ENCODE data around the gene TMEM119.
"Not testable (repeated sequence)": the region's sequence is repeated elsewhere in the genome, so short reads cannot be mapped to it uniquely, and the experiment has no call there.

TMEM119 gene

DNA sequence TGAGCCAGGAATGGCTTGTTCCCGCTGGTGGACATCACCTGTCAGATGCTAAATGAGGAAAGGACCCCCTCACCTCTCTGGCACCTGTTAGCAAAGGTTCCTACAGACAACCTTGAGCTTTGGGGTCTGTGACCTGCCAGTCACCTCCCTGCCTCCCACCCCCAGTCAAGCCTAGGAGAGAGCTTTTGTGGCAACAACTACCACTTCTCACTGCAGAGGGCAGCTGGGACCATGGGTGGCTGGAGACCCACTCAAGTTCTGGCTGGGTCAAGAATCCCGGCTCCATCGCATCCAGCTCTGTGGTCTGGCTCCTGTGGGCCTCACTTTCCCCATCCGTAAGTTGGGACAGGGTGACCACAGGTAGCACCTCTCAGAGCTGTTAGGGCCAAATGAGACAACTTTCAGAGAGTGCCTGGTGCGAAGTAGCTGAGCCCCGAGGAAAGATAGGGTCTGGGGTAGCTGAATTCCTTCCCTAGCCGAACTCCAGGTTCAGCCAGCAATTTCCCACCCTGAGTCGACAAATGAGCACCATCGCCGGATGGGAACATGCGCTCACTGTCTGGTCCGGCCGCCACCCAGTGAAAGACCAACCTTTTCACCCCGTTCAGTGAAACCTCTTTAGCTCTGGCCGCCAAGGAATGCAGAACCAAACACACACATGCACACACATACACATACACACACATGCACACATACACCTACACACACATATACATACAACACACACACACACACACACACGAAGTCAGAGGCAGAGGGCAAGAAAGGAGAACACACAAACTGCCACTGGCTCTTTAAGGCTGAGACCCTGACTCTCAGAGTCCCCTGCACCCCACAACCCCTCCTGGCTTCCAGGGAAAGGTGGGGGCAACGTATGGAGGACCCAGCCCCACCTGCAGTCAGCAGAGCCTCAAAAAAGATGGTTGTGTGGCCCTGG, 1.9 kb downstream of the TMEM119 start:
- TF ChIP-seq CTCF (IDR thresholded peaks at IDR 0.05) (no peak), ZFX (IDR thresholded peaks at IDR 0.05; ENCODE audit: borderline replicate concordance) (no peak)

DNA sequence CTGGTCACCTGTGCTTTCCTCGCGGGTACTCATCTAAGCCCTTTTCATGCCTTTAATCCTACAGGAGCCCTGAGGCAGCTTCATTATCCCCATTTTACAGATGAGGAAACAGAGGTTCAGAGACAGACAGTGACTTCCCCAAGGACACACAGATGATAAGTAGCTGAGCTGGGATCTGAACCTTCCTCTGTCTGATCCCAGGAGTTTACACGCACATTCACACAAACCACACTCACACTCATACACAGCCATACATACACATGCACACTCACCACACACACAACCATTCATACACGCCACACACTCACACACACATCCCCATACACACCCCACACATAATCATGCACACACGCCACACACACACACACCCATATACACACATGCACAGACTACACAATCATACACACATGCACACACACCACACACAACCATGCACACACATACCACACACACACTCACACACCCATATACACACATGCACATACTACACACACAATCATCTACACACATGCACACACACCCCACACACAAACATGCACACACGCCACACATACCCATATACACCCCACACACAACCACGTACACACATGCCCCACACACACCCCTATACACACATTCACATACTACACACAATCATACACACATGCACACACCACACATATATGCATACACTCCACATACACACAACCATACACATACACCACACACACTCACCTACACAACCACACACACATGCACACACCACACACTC, 2.7 kb downstream of the TMEM119 start:
- no peak for TF ChIP-seq CTCF (IDR thresholded peaks at IDR 0.05)
- TF ChIP-seq ZFX (IDR thresholded peaks at IDR 0.05; ENCODE audit: borderline replicate concordance) = no peak
- H3K27ac ChIP-seq = no peak overlapping the region

More for the DNA sequence above, 1.9 kb downstream of the TMEM119 start:
- H3K27ac ChIP-seq = no peak overlapping the region

- H3K27ac ChIP-seq = no peak overlapping the region
- TF ChIP-seq ZFX (IDR thresholded peaks at IDR 0.05; ENCODE audit: borderline replicate concordance) (no peak), CTCF (IDR thresholded peaks at IDR 0.05) (no peak)
Measured at GRCh38 chr12:108594323-108594903, 3.5 kb downstream of the TMEM119 start.

DNA sequence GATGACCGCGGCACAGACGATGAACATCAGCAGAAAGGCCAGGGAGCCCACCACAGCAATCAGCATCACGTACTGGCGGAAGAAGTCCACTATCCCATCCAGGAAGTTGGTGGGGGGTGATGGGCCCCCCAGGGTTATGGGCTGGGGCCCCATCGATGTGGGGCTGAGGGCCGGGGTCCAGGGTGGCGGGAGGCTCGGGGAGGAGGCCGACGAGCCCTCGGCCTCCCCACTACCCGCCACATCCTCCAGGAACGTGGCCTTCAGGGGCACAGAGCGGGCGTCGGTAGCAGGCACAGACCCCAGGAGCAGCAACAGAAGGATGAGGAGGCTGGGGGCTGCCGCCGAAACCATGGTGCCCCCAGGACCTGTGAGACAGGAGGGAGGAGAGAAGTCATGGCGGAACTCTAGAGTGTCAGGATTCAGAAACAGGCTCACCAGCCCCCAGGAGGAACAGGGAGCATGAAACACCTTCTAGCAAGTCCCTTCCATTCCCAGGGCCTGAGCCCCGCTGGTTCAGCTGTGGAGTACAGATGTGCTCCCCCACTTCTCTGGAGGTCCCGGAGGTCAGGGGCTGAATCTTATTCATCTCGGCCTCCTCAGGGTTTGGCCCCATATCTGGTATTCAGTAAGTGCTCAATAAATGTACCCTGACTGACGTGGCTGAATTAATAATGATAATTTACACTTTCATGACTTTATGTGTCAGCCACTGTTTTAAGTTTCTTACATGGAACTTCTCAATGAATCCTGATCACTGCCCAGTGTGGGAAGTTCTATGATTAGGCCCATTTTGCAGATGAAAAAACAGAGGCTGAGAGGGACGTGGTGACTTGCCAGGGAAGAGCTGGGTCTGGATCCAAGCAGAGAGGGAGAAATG, 5.6 kb downstream of the TMEM119 start:
- TF ChIP-seq CTCF (IDR thresholded peaks at IDR 0.05) = no peak
- no peak for TF ChIP-seq ZFX (IDR thresholded peaks at IDR 0.05; ENCODE audit: borderline replicate concordance)
- no peak overlapping the region for H3K27ac ChIP-seq

DNA sequence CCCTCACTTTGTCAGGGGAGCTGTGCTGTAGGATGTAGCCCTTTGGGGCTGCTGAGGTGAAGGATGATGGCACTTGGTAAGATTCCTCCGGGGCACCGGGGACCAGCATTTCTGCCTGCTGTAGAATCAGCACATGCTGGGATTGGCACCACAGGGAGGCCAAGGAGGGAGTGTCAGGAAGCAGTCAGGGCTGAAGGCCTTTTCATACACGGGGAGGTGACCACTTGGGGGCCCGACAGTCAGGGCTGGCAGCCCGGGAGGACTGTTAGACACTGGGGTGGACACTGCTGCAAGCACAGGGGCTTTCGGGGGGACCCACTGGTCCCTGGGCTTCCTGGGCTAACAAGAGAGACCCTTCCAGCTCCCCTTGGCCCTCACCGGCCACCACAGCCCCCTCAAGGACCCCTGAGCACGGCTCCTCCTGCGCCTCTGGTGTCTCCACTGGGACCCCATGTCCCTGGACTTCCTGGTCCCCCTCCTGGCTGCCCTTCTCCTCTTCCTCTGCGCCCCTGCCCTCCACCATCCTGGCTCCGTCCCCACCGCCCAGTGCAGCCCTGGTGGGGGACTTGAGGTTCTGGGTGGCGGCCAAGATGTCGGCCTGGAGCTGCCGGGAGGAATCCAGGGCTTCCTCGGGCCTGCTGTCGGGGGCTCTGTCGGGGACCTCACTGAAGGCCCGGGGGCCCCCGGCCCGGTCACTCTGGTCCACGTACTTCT, 6.5 kb downstream of the TMEM119 start:
- TF ChIP-seq ZFX (IDR thresholded peaks at IDR 0.05; ENCODE audit: borderline replicate concordance) = no peak
- no peak for TF ChIP-seq CTCF (IDR thresholded peaks at IDR 0.05)
- H3K27ac ChIP-seq = no peak overlapping the region

DNA sequence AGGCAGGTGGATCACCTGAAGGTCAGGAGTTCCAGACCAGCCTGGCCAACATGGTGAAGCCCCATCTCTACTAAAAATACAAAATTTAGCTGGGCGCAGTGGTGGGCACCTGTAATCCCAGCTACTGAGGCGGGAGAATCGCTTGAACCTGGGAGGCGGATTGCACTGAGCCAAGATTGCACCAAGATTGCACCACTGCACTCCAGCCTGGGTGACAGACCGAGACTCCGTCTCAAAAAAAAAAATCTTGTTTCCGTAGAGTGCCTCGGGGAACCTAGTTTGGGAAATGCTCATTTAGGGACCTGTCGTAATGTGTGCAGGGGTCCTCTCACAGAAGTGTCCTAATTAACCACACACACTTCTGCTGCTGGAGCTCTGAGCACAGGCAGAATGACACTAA, 7.4 kb downstream of the TMEM119 start:
- not testable (repeated sequence) for H3K27ac ChIP-seq
